ENCODE results near the gene TLE3. TPM values are rescaled to one million over a fixed set of nuclear protein-coding genes. Genes with fewer than 3 reads are reported as not detected.

TLE3 gene
- total and polyA plus RNA-seq, 2 of the 13 experiments (the other 11 are each of a cell fraction or from before 2014, with no cell fraction given): 11.9 to 13.8 TPM

DNA sequence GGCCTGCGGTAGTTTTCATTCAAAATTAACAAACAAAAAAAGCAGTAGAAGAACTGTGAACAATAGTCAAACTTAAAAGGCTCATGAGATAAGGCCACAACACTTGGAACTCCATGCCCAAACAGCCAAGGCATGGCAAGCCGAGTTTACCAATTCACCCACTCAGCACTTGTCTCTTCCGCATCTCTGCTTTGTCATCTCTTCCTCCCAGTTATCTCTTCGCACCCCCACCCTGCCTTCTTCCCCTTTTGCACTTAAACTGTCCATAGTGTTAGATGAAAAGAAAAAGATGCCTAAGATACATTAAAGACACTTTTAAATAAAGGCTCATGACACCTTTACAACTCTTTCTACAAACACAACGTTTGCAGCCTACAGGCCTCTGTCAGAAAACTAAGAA is 11.1 kb downstream of the TLE3 start:
- peaks cover 31% of the 10 kb centered on the region for H3K79me2 ChIP-seq (ENCODE audit: insufficient read depth, low read length)
- ChIA-PET CTCF (ENCODE audit: low intra/inter-chr PET ratio, low total read pairs) (no interaction called here), POLR2A (no interaction called here)
- WGBS (ENCODE audit: low lambda C conversion rate): 92% methylated on average over 5 of the region's 5 CpGs
- no peaks in the 10 kb centered on the region for H3K27me3 ChIP-seq (ENCODE audit: control insufficient read depth in 1 of 2, insufficient read depth in 2 of 2, low read length in 2 of 2)
- H3K9ac ChIP-seq (ENCODE audit: insufficient read depth, low read depth, low read length): no peak overlapping the region
- H2AFZ ChIP-seq (ENCODE audit: low read length): no peak overlapping the region
- H3K36me3 ChIP-seq (replicated peaks in 1 of 2; ENCODE audit: control insufficient read depth in 1 of 2, insufficient read depth in 2 of 2, low read length in 2 of 2): peaks cover 28 to 72% of the 10 kb centered on the region in 2 experiments; a peak in 4 of 5 replicates
- H3K9me3 ChIP-seq (ENCODE audit: low read length): no peaks in the 10 kb centered on the region
- H3K4me1 ChIP-seq (ENCODE audit: insufficient read depth, low read length): peaks cover 28% of the 10 kb centered on the region
- no peak overlapping the region for H3K4me3 ChIP-seq (replicated peaks in 1 of 3; ENCODE audit: insufficient read depth in 1 of 3, low read depth in 2 of 3, low read length in 3 of 3)
- peaks cover 75% of the 10 kb centered on the region for H4K20me1 ChIP-seq (ENCODE audit: insufficient read depth, low read length)
- H3K27ac ChIP-seq (ENCODE audit: extremely low read length, insufficient read depth, low read length): no peak overlapping the region
- FAIRE-seq (no peak), ATAC-seq (no peak), DNase-seq (ENCODE audit: low spot score) (no peak)
- no TSS peak for BruUV-seq (replicated peaks)
- TF ChIP-seq, protein P1, sequence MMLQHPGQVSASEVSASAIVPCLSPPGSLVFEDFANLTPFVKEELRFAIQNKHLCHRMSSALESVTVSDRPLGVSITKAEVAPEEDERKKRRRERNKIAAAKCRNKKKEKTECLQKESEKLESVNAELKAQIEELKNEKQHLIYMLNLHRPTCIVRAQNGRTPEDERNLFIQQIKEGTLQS (CRISPR knock-in tag; IDR thresholded peaks at IDR 0.05): no peak
- TF ChIP-seq BORCS8-MEF2B (CRISPR knock-in tag; IDR thresholded peaks at IDR 0.05) (no peak), ZNF296 (CRISPR knock-in tag; conservative IDR thresholded peaks at IDR 0.05) (no peak), TRIM24 (CRISPR knock-in tag; IDR thresholded peaks at IDR 0.05) (no peak), TBL1XR1 (IDR thresholded peaks at IDR 0.05; ENCODE audit: borderline replicate concordance, low read length, partially characterized antibody) (no peak), ZNF343 (CRISPR knock-in tag; IDR thresholded peaks at IDR 0.05) (no peak), RAD21 (CRISPR knock-in tag; IDR thresholded peaks at IDR 0.05) (no peak), ZNF333 (CRISPR knock-in tag; IDR thresholded peaks at IDR 0.05; ENCODE audit: borderline replicate concordance) (no peak), SP2 (CRISPR knock-in tag; IDR thresholded peaks at IDR 0.05) (no peak), HNF4A (CRISPR knock-in tag; IDR thresholded peaks at IDR 0.05) (no peak), REL (CRISPR knock-in tag; conservative IDR thresholded peaks at IDR 0.05) (no peak), KDM6A (CRISPR knock-in tag; IDR thresholded peaks at IDR 0.05; ENCODE audit: low read depth) (no peak), ZNF672 (CRISPR knock-in tag; IDR thresholded peaks at IDR 0.05) (no peak), ZBTB42 (CRISPR knock-in tag; IDR thresholded peaks at IDR 0.05) (no peak), ZNF484 (CRISPR knock-in tag; IDR thresholded peaks at IDR 0.05; ENCODE audit: borderline replicate concordance, low read depth) (no peak), ZNF562 (CRISPR knock-in tag; IDR thresholded peaks at IDR 0.05; ENCODE audit: borderline replicate concordance) (no peak), KAT2B (IDR thresholded peaks at IDR 0.05; ENCODE audit: borderline replicate concordance, low read depth, low read length) (no peak)
- TF ChIP-seq, protein P2, sequence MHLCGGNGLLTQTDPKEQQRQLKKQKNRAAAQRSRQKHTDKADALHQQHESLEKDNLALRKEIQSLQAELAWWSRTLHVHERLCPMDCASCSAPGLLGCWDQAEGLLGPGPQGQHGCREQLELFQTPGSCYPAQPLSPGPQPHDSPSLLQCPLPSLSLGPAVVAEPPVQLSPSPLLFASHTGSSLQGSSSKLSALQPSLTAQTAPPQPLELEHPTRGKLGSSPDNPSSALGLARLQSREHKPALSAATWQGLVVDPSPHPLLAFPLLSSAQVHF (CRISPR knock-in tag; IDR thresholded peaks at IDR 0.05): no peak
- TF ChIP-seq, protein P3, sequence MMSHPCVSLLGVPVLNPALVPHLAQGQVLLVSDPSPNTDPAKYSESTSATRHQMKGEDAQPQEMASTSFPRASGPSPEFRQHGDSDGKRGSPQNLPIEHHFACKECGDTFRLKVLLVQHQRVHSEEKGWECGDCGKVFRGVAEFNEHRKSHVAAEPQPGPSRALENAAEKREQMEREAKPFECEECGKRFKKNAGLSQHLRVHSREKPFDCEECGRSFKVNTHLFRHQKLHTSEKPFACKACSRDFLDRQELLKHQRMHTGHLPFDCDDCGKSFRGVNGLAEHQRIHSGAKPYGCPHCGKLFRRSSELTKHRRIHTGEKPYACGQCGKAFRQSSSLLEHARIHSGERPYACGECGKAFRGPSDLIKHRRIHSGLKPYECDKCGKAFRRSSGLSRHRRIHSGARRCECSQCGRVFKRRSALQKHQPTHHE (CRISPR knock-in tag; IDR thresholded peaks at IDR 0.05; ENCODE audit: borderline replicate concordance): no peak
- TF ChIP-seq, protein P4, sequence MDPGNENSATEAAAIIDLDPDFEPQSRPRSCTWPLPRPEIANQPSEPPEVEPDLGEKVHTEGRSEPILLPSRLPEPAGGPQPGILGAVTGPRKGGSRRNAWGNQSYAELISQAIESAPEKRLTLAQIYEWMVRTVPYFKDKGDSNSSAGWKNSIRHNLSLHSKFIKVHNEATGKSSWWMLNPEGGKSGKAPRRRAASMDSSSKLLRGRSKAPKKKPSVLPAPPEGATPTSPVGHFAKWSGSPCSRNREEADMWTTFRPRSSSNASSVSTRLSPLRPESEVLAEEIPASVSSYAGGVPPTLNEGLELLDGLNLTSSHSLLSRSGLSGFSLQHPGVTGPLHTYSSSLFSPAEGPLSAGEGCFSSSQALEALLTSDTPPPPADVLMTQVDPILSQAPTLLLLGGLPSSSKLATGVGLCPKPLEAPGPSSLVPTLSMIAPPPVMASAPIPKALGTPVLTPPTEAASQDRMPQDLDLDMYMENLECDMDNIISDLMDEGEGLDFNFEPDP (CRISPR knock-in tag; conservative IDR thresholded peaks at IDR 0.05): no peak
- intact Hi-C loops (cut with micrococcal nuclease; ENCODE audit: unreplicated experiment): no loop called here
- in situ Hi-C loops (cut with HindIII; ENCODE audit: extremely low pct_ligation_motif_present, low pct_unique_long_range_greater_than_20kb): loop anchor here (25.0 kb wide), 1 partner anchor 624 kb away; the partner anchor contains the start of gene RPLP1
- no peak overlapping the region for H3K4me2 ChIP-seq (ENCODE audit: low read depth, low read length)
